Neuron (in vitro differentiated cells): ENCODE data around the gene C1orf141.

Source experiments
- H2AFZ ChIP-seq: one replicate; pipeline ENCODE4 v1.6.1; 2013; ENCODE audit warnings: low read depth, mild to moderate bottlenecking, inconsistent platforms, low read length, moderate library complexity
- H3K27me3 ChIP-seq: one replicate; pipeline ENCODE4 v1.6.1; 2013; ENCODE audit warnings: low read length; ENCODE audit not compliant: insufficient read depth
- H3K36me3 ChIP-seq: one replicate; pipeline ENCODE4 v1.6.1; 2013; ENCODE audit warnings: low read length; ENCODE audit not compliant: insufficient read depth
- H3K4me1 ChIP-seq: one replicate; pipeline ENCODE4 v1.6.1; 2013; ENCODE audit warnings: low read length; ENCODE audit not compliant: insufficient read depth
- H3K4me3 ChIP-seq: 2 replicates; pipeline ENCODE4 v1.5.1; 2013; ENCODE audit warnings: mild to moderate bottlenecking, low read length, moderate library complexity
- H3K9me3 ChIP-seq: one replicate; pipeline ENCODE4 v1.6.1; 2013; ENCODE audit warnings: low read length

The C1orf141 gene

DNA sequence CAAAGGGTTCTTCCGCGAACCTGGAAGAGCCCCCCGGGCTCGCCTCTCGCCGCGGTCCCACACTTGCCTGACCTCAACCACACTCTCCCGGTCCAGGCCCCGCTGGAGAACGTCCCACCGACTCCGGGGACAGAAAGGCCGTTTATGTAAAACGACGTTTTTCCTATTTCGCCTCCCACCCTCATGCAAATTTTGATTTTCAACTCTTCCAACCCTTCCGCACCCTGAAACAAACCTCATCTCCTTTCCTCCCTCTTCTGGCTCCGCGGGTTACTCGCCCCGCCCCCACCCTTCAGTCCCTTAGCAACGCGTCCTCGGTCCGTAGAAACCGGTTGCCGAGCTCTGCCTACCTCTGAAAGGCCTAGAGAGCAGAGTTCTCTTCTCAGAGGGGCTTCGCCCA is at the start of gene C1orf141:
Gene C1orf141 (minus strand): TSS at position 276 of the 400 bp plus-strand sequence. CDS start 7,730 bp downstream, outside the sequence.
- no peaks in the 10 kb centered on the region for H3K27me3 ChIP-seq

DNA sequence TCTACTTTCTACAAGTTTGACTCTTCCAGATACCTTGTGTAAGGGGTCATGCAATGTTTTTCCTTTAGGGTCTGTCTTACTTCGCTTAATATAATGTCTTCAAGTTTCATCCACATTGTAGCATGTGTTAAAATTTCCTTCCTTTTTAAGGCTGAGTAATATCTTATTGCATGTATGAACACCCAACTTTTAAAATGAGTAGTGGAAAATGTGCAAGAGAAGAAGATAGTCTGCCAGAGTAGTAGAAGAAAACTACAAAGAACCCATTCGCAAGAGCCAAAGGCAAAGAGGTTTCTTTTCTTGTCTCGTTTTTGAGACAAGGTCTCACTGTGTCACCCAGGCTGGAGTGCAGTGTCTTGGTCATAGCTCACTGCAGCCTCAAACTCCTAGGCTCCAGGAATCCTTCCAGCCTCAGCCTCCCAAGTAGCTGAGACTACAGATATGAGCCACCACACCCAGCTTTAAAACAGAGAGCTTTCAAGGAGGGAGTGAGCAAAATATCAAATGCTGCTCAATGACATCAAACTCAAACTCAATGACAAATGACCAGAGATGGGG is 40.8 kb upstream of the C1orf141 start:
- no peaks in the 10 kb centered on the region for H3K27me3 ChIP-seq
- no peak overlapping the region for H2AFZ ChIP-seq
- no peaks in the 10 kb centered on the region for H3K9me3 ChIP-seq
- no peaks in the 10 kb centered on the region for H3K36me3 ChIP-seq
- H3K4me1 ChIP-seq, result no peaks in the 10 kb centered on the region
- H3K4me3 ChIP-seq, result no peak overlapping the region

More for the DNA sequence above, at the start of gene C1orf141:
- Histone ChIP-seq H3K4me3 (no peak within 1 kb of the TSS), H2AFZ (no peak within 1 kb of the TSS), H3K36me3 (no peaks in the 10 kb centered on the region), H3K9me3 (no peaks in the 10 kb centered on the region), H3K4me1 (peaks cover 11% of the 10 kb centered on the region)

DNA sequence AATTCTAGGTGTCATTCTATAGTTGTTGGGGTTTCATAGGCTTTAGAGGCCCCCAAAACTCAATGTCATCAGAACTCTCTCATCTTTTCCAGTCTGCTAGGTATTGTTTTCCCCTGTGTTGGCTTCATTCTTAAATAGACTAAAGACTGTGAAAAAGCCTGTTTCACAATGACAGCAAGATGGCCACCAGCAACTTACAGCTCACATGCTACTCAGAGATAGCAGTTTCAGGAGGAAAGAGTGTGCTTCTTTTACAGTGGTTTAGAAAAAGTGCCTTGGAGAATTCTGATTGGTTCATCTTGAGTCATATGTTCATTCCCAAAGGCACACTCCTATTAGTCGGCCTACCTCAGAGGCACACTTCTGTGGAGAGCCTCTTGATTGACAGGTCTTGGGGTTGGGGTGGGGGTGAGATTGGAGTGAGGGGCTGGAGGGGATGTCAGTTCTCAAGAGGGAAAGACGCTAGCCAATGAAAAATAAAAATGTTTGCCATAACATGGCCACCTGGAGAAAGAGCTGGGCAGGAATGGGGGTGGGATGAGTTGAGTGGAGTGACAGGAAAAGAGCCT is 40.0 kb upstream of the C1orf141 start:
- Histone ChIP-seq H2AFZ (no peak overlapping the region), H3K9me3 (no peaks in the 10 kb centered on the region), H3K36me3 (no peaks in the 10 kb centered on the region), H3K27me3 (no peaks in the 10 kb centered on the region), H3K4me3 (no peak overlapping the region), H3K4me1 (no peaks in the 10 kb centered on the region)

GRCh38 chr1:67173988-67174387 is 39.2 kb upstream of the C1orf141 start:
- Histone ChIP-seq H3K4me3 (no peak overlapping the region), H3K4me1 (no peaks in the 10 kb centered on the region), H3K36me3 (no peaks in the 10 kb centered on the region), H3K27me3 (no peaks in the 10 kb centered on the region), H2AFZ (no peak overlapping the region), H3K9me3 (no peaks in the 10 kb centered on the region)

- Histone ChIP-seq H3K36me3 (no peaks in the 10 kb centered on the region), H2AFZ (no peak overlapping the region), H3K4me3 (no peak overlapping the region), H3K4me1 (no peaks in the 10 kb centered on the region), H3K9me3 (no peaks in the 10 kb centered on the region), H3K27me3 (no peaks in the 10 kb centered on the region)
Observed at GRCh38 chr1:67171978-67172377, 37.2 kb upstream of the C1orf141 start.

GRCh38 chr1:67171574-67171955 is 36.8 kb upstream of the C1orf141 start:
- no peaks in the 10 kb centered on the region for H3K27me3 ChIP-seq
- no peak overlapping the region for H2AFZ ChIP-seq
- no peak overlapping the region for H3K4me3 ChIP-seq
- no peaks in the 10 kb centered on the region for H3K36me3 ChIP-seq
- H3K4me1 ChIP-seq, result no peaks in the 10 kb centered on the region
- H3K9me3 ChIP-seq, result no peaks in the 10 kb centered on the region

- Histone ChIP-seq H2AFZ (no peak overlapping the region), H3K4me3 (no peak overlapping the region), H3K4me1 (peaks cover 4% of the 10 kb centered on the region), H3K27me3 (no peaks in the 10 kb centered on the region), H3K9me3 (no peaks in the 10 kb centered on the region), H3K36me3 (no peaks in the 10 kb centered on the region)
Observed at GRCh38 chr1:67170751-67171573, 36.2 kb upstream of the C1orf141 start.

DNA sequence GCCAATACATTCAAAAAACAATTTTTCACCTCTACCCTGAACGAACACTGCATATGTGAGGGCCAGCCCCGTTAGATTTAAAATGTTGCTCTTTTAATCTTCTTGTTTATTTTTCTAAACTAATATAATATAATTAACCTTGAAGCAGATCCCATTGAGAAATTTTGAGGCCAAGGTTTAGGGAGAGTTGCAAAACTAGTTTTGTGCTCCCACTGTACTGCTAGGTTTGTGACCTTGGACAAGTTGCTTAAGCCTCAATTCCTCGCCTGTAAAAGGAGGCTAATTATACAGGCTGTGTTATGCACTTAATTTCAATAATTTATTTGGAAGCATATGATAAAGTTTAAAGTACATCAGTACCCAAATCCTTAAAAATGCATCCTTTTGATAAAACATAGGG is 35.2 kb upstream of the C1orf141 start:
- peaks cover 6% of the 10 kb centered on the region for H3K4me1 ChIP-seq
- no peak overlapping the region for H2AFZ ChIP-seq
- no peaks in the 10 kb centered on the region for H3K27me3 ChIP-seq

DNA sequence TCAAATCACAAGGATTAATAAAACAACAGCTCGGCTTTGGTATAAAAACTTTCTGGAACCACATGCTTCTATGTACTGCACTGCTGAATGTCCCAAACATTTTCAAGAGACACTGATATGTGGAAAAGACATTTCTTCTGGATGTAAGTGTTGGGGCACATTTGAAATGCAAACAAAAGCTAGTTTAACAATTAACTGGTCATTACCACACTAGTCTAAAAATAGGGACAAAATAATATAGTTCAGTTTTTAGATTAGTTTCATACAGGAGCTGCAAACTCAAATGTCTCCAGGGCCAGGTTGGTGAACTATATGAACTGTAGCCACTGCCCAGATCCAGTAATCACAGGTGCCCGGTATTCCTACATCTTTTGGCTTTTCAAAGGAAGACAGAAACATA is 34.7 kb upstream of the C1orf141 start:
- H2AFZ ChIP-seq, result no peak overlapping the region
- H3K27me3 ChIP-seq, result no peaks in the 10 kb centered on the region
- peaks cover 6% of the 10 kb centered on the region for H3K4me1 ChIP-seq
- no peak overlapping the region for H3K4me3 ChIP-seq
- H3K36me3 ChIP-seq, result no peaks in the 10 kb centered on the region
- H3K9me3 ChIP-seq, result no peaks in the 10 kb centered on the region

More for the DNA sequence above, 35.2 kb upstream of the C1orf141 start:
- Histone ChIP-seq H3K4me3 (no peak overlapping the region), H3K36me3 (no peaks in the 10 kb centered on the region), H3K9me3 (no peaks in the 10 kb centered on the region)

DNA sequence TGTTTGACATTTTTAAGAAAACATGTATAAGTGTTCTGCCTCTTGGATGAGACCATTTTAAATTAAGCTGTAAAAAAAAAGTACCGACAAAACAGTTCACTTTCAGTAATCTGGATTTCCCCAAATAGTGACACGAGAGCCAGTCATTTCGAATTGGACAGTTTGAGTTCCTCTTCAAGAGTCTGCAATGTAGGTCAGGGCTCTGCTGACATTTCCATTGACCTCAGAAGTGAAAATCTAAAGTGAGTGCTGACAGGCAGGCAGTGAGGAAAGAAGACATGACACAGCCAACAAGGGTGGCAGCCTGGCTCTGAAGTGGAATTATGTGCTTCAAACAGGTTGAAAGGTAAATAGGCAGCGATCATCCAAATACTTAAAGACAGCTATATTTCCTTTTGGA is 31.4 kb upstream of the C1orf141 start, which contains the start of gene IL23R:
Gene IL23R (plus strand): TSS at position 259 of the 400 bp plus-strand sequence. CDS start 1,667 bp downstream, outside the sequence.
- Histone ChIP-seq H3K4me1 (peaks cover 6% of the 10 kb centered on the region), H2AFZ (no peak within 1 kb of the TSS), H3K27me3 (no peaks in the 10 kb centered on the region), H3K4me3 (no peak within 1 kb of the TSS), H3K36me3 (no peaks in the 10 kb centered on the region), H3K9me3 (no peaks in the 10 kb centered on the region)

GRCh38 chr1:67165468-67166041 is 30.8 kb upstream of the C1orf141 start:
- Histone ChIP-seq H3K4me3 (no peak overlapping the region), H3K4me1 (peaks cover 6% of the 10 kb centered on the region), H2AFZ (no peak overlapping the region), H3K36me3 (no peaks in the 10 kb centered on the region), H3K27me3 (no peaks in the 10 kb centered on the region), H3K9me3 (no peaks in the 10 kb centered on the region)

GRCh38 chr1:67162954-67163353 is 28.2 kb upstream of the C1orf141 start:
- H3K4me1 ChIP-seq, result peaks cover 6% of the 10 kb centered on the region
- H2AFZ ChIP-seq, result no peak overlapping the region
- no peaks in the 10 kb centered on the region for H3K27me3 ChIP-seq
- H3K36me3 ChIP-seq, result no peaks in the 10 kb centered on the region
- H3K4me3 ChIP-seq, result no peak overlapping the region
- H3K9me3 ChIP-seq, result no peaks in the 10 kb centered on the region

DNA sequence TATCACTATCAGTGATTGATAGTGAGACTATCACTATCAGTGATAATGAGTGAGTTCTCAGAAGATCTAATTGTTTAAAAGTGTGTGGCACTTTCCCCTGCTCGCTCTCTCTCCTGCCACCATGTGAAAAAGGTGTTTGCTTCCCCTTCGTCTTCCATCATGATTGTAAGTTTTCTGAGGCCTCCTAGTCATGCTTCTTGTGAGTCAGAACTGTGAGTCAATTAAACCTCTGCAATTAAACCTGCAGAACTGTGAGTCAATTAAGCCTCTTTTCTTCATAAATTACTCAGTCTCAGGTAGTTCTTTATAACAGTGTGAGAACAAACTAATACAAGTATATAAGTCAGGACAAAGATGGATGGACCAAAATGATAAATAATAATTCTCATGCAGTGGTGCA is 24.5 kb upstream of the C1orf141 start:
- Histone ChIP-seq H3K4me3 (no peak overlapping the region), H3K27me3 (no peaks in the 10 kb centered on the region), H3K9me3 (no peaks in the 10 kb centered on the region), H3K36me3 (no peaks in the 10 kb centered on the region), H2AFZ (no peak overlapping the region), H3K4me1 (no peaks in the 10 kb centered on the region)
